Islet of Langerhans (tissue), 1 donor: ENCODE results near the gene OR2T4.

Experiments
- FAIRE-seq: peaks from one replicate; lab custom pipeline; 2011; peaks lifted over from hg19 to GRCh38; lab: Jason Lieb, UNC

The OR2T4 gene

GRCh38 chr1:248361121-248361715 lies at the start of gene OR2T4:
Gene OR2T4 (plus strand): TSS chr1:248361665. CDS start chr1:248361665, 0 bp downstream.
- no peak for FAIRE-seq

GRCh38 chr1:248316796-248317195 lies 44.7 kb upstream of the OR2T4 start:
- no peak for FAIRE-seq

GRCh38 chr1:248324468-248324867 lies 37.0 kb upstream of the OR2T4 start, which contains the start of gene OR2M7:
Gene OR2M7 (minus strand): TSS chr1:248324568. CDS start chr1:248324568, 0 bp downstream.
- no peak for FAIRE-seq

- no peak for FAIRE-seq
These were observed 18.0 kb upstream of the OR2T4 start for GRCh38 chr1:248343451-248343850.

GRCh38 chr1:248348475-248348874 lies 13.0 kb upstream of the OR2T4 start, which contains the start of gene OR14C36:
Gene OR14C36 (plus strand): TSS chr1:248348775. CDS start chr1:248348775, 0 bp downstream.
- no peak for FAIRE-seq

- no peak for FAIRE-seq
These were observed 2.0 kb upstream of the OR2T4 start for GRCh38 chr1:248359415-248359814.

- no peak for FAIRE-seq
These were observed 5.1 kb downstream of the OR2T4 start for GRCh38 chr1:248366609-248367008.

GRCh38 chr1:248372394-248372793 lies 10.9 kb downstream of the OR2T4 start:
- no peak for FAIRE-seq

- FAIRE-seq = no peak
These were observed 12.3 kb downstream of the OR2T4 start for GRCh38 chr1:248373761-248374160.

- no peak for FAIRE-seq
These were observed 14.0 kb downstream of the OR2T4 start, which contains the start of gene OR2T6 for GRCh38 chr1:248375446-248375845. Gene OR2T6 (plus strand): TSS chr1:248375746. CDS start chr1:248387609, 11,863 bp downstream.

- FAIRE-seq = no peak
These were observed 15.5 kb downstream of the OR2T4 start for GRCh38 chr1:248376916-248377315.

- no peak for FAIRE-seq
These were observed 19.4 kb downstream of the OR2T4 start for GRCh38 chr1:248380854-248381253.

GRCh38 chr1:248388426-248388825 lies 27.0 kb downstream of the OR2T4 start:
- no peak for FAIRE-seq

- no peak for FAIRE-seq
These were observed 31.6 kb downstream of the OR2T4 start for GRCh38 chr1:248393050-248393449.

- FAIRE-seq = no peak
These were observed 41.3 kb downstream of the OR2T4 start, which contains the start of gene OR2T1 for GRCh38 chr1:248402748-248403147. Gene OR2T1 (plus strand): TSS chr1:248403048. CDS start chr1:248406148, 3,100 bp downstream.

- peak; percentile 74 for FAIRE-seq
These were observed 42.6 kb downstream of the OR2T4 start for GRCh38 chr1:248404024-248404423.

- no peak for FAIRE-seq
These were observed 45.5 kb downstream of the OR2T4 start for GRCh38 chr1:248406721-248407692.
